ENCODE data around the gene DCUN1D3.
"Not testable (repeated sequence)": the region's sequence is repeated elsewhere in the genome, so short reads cannot be mapped to it uniquely, and the experiment has no call there.

Gene DCUN1D3

DNA sequence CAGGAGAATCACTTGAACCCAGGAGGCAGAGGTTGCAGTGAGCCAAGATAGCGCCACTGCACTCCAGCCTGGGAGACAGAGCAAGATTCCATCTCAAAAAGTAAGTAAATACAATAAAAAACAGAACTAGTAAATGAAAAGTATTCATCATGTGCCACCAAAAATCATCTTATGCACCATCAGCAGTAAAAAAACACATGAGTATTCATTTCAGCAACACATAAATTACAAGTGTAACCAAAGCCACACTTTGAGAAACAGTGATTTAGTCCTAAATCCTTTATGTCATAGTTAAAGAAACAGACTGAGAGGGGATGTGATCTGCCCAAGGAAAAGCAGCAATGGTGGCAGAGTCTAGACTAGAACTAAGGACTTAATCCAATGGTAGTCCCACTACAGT lies 13.0 kb downstream of the DCUN1D3 start:
- DNase-seq (ENCODE audit: low read depth), result no peak

- DNase-seq (ENCODE audit: low read depth), result no peak
Measured at GRCh38 chr16:20886320-20886719, 13.8 kb downstream of the DCUN1D3 start.

DNA sequence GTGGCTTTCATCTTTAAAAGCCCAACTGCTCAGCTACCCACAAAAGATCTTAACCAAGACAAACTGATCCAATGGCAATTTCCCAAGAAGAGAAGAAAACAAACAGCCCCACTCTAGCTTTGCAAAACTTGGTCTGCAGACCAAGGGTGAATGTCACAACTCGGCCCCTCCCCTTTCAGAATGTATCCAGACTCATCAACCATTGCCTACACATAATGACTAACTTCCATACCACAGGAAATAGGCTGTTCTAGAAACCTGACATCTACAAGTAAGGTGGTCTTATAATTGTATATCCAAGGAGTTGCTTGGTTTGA lies 16.0 kb downstream of the DCUN1D3 start:
- DNase-seq (ENCODE audit: low read depth), result no peak

GRCh38 chr16:20883554-20884239 lies 16.5 kb downstream of the DCUN1D3 start:
- no peak for DNase-seq (ENCODE audit: low read depth)

DNA sequence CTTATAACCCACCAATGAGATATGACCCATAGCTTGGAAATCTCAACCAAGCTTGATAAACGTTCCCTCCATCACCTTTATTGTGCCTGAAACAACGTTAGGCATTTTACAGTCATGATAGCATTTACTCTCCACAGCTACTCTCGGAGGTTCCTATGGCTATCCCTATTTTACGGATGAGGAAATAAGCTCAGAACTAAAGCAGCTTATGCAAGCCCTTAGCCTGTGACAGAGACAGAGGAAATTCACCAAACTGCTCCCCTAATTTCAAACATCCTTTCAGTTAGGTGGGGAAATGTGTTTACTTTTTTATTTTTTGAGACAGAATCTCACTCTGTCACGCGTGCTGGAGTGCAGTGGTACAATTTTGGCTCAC lies 18.7 kb downstream of the DCUN1D3 start:
- no peak for DNase-seq (ENCODE audit: low read depth)

GRCh38 chr16:20880867-20881502 lies 19.2 kb downstream of the DCUN1D3 start:
- DNase-seq (ENCODE audit: low read depth), result no peak

- no peak for DNase-seq (ENCODE audit: low read depth)
Measured at GRCh38 chr16:20879175-20880040, 20.8 kb downstream of the DCUN1D3 start.

DNA sequence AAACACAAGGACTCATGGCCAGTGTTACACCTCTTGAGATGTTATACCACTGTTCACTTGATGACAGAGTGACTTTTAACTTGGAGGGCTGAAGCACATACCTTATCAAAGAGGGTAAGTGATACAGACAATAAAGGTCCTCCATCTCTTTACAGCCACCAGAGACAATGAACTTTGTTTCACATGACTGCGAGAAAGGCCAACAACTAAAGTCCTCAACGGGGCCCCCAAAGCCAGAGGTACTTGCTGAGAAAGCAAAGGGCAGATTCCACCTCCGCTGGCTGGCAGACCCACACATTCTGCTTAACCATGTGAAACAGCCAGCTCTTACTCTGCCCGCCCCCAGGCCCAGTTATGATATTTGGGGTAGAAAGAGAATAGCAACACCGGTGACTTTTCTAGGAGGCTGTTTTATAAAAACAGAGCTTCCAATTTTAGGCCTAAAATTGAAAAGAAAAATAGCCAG lies 21.4 kb downstream of the DCUN1D3 start:
- DNase-seq (ENCODE audit: low read depth), result no peak

DNA sequence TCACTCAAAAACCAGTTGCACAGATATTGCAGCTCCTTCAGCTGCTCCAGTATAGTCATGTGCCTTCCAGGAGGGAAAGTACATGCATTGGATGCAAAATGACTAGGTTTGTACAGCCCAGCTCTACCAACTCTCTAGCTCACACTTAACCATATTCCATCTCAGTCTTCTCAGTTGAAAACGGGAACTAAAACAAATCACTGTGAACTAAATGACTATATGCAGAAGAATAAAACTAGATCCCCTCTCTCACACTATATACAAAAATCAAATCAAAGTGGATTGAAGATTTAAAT lies 24.9 kb downstream of the DCUN1D3 start:
- no peak for DNase-seq (ENCODE audit: low read depth)

- DNase-seq (ENCODE audit: low read depth), result no peak
Measured at GRCh38 chr16:20874088-20874581, 26.0 kb downstream of the DCUN1D3 start.

- DNase-seq (ENCODE audit: low read depth), result no peak
Measured at GRCh38 chr16:20873331-20873730, 26.8 kb downstream of the DCUN1D3 start.

GRCh38 chr16:20871941-20872815 lies 28.0 kb downstream of the DCUN1D3 start:
- no peak for DNase-seq (ENCODE audit: low read depth)

DNA sequence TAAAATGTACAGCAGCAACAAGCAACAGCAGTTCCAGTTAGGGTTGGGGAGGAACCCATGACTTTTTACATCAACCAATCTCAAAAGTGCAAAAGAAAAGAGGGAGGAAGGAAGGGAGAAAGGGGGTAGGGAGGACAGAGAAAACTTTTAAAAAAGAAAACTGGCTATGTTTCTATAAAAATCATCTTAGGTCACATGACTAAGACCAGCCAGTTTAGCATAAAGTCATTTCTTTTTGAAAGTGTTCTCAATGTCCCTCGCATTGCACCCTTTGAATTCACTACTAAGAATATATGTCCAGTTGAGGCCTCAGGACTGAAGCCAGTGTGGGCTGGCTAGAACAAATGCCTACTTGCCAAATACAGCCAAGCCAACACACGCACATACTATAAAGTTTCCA lies 28.9 kb downstream of the DCUN1D3 start:
- no peak for DNase-seq (ENCODE audit: low read depth)

DNA sequence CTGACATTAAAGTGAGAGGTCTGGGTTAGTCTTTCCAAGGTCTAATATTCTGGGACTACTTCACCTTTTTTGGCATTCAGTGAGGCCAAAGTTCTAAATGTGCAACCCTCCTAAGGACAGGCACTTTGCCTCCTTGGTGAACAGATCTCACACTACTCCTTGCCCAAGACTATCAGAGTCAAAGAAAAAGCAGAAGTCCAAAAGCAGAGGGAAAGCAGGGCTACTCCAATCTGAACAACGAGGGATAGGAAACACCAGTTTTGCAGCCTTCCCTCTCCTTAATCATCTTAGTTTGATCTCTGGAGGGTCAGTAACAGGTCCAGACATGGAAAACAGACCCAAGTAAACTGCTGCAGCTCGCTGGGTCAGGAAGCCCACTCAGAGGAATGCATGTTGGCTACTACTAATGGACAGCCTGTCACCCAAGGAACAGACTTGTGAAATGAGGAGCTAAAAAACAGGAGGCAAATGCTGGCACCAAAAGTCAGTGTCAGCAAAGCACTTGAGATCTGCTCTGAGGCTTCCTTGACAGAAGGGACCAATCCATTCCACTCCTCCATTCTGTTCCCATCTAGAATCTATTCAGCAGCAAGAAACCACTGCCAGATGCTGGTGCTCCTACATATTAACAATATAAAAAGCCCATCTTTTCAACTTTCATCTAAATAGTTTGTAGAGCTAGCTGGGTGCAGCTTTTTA lies 29.9 kb downstream of the DCUN1D3 start:
- no peak for DNase-seq (ENCODE audit: low read depth)

- DNase-seq (ENCODE audit: low read depth), result no peak
Measured at GRCh38 chr16:20868890-20869289, 31.3 kb downstream of the DCUN1D3 start.

GRCh38 chr16:20867585-20867984 lies 32.6 kb downstream of the DCUN1D3 start:
- no peak for DNase-seq (ENCODE audit: low read depth)

GRCh38 chr16:20866801-20867200 lies 33.4 kb downstream of the DCUN1D3 start:
- no peak for DNase-seq (ENCODE audit: low read depth)

DNA sequence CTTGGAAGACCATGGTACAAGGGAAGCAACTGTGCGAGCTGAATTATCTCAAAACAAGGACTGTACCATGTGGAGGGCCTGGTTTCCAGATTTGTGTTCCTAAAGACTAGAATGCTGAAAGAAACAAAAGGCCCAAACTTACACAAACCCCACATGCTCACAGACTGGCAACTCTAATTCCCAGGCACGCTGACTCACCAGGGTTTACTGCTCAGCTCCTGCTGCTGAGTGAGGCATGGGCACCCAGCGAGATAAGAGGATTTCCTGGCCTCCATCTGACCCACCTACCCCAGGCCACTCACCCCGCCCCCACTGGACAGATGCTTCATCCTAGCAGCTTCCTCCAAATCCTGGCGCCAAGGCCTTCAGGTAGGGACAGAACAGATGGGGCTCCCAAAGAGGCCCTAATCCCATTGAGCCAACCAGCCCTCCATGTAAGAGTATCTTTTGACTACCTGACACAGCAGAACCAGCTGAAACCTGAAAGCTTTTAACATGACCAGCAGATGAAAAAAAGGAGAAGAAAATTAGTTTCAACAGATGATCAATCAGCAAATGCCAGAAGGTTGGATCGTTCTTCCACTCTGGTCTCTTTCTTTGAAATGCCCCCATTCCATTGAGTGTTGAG lies 33.9 kb downstream of the DCUN1D3 start:
- DNase-seq (ENCODE audit: low read depth), result peak; percentile 51

GRCh38 chr16:20865420-20866131 lies 34.6 kb downstream of the DCUN1D3 start:
- DNase-seq (ENCODE audit: low read depth), result no peak

GRCh38 chr16:20864376-20864775 lies 35.8 kb downstream of the DCUN1D3 start:
- DNase-seq (ENCODE audit: low read depth), result not testable (repeated sequence)

All from HS-5 (cell line).